NCI-H2081 (cell line): ENCODE data around the gene ZNF518B.

ENCODE experiments used
- DNase-seq, 2 experiments: peaks; one replicate each; lab custom pipeline; 2025; lab: John Stamatoyannopoulos, UW

The ZNF518B gene

GRCh38 chr4:10457255-10457801 lies at the start of gene ZNF518B:
Gene ZNF518B, minus strand, starts transcription at chr4:10457426. Its CDS starts 11,098 bp downstream, at chr4:10446328.
- DNase-seq, result peak; percentile 66 to 76

GRCh38 chr4:10506077-10506476 lies 48.9 kb upstream of the ZNF518B start:
- no peak for DNase-seq

- no peak for DNase-seq
These were observed 47.4 kb upstream of the ZNF518B start for GRCh38 chr4:10504570-10505179.

- DNase-seq, result no peak
These were observed 45.5 kb upstream of the ZNF518B start for GRCh38 chr4:10502717-10503116.

- no peak for DNase-seq
These were observed 43.5 kb upstream of the ZNF518B start for GRCh38 chr4:10500776-10501175.

GRCh38 chr4:10496200-10496599 lies 39.0 kb upstream of the ZNF518B start:
- no peak for DNase-seq

GRCh38 chr4:10495651-10496050 lies 38.4 kb upstream of the ZNF518B start:
- no peak for DNase-seq

GRCh38 chr4:10492464-10492863 lies 35.2 kb upstream of the ZNF518B start:
- DNase-seq, result no peak

- no peak for DNase-seq
These were observed 34.2 kb upstream of the ZNF518B start for GRCh38 chr4:10491401-10491800.

- DNase-seq, result no peak
These were observed 33.8 kb upstream of the ZNF518B start for GRCh38 chr4:10490996-10491395.

GRCh38 chr4:10482913-10483312 lies 25.7 kb upstream of the ZNF518B start:
- DNase-seq, result no peak

GRCh38 chr4:10480616-10481015 lies 23.4 kb upstream of the ZNF518B start:
- no peak for DNase-seq

- DNase-seq, result no peak
These were observed 21.4 kb upstream of the ZNF518B start for GRCh38 chr4:10478621-10479020.

- DNase-seq, result no peak
These were observed 13.3 kb upstream of the ZNF518B start for GRCh38 chr4:10470505-10470904.

GRCh38 chr4:10466161-10466560 lies 8.9 kb upstream of the ZNF518B start:
- no peak for DNase-seq

- DNase-seq, result no peak
These were observed 5.7 kb upstream of the ZNF518B start for GRCh38 chr4:10462876-10463275.

- DNase-seq, result no peak
These were observed 4.7 kb upstream of the ZNF518B start for GRCh38 chr4:10461850-10462400.

GRCh38 chr4:10461091-10461849 lies 4.0 kb upstream of the ZNF518B start:
- peak; percentile 57 to 68 for DNase-seq

- DNase-seq, result no peak
These were observed 3.3 kb upstream of the ZNF518B start for GRCh38 chr4:10460313-10461047.

GRCh38 chr4:10459305-10459704 lies 2.1 kb upstream of the ZNF518B start:
- no peak for DNase-seq

- DNase-seq, result no peak
These were observed 951 bp upstream of the ZNF518B start for GRCh38 chr4:10458177-10458576.

GRCh38 chr4:10456595-10457254 lies 501 bp downstream of the ZNF518B start:
- DNase-seq, result peak; percentile 68 to 74
